Left lobe of liver (tissue), 2 donors: ENCODE measurements around the gene ARL5A. TPM values are rescaled to one million over a fixed set of nuclear protein-coding genes. Genes with fewer than 3 reads are reported as not detected.
"Not testable (repeated sequence)": the region's sequence is repeated elsewhere in the genome, so short reads cannot be mapped to it uniquely, and the experiment has no call there.

Source experiments
- ATAC-seq: fragments of 200-7000 bp; cut with Tn5 transposase; one replicate; pipeline ENCODE4 v1.9.1; 2020; ENCODE audit warnings: mild to moderate bottlenecking, moderate library complexity
- DNase-seq: peaks from one replicate; pipeline ENCODE4 v3.0.0-alpha.2; 2020; ENCODE audit warnings: low spot score
- total RNA-seq: library from RNA; stranded (reverse); gene quantifications from one replicate; pipeline ENCODE4 v1.2.1, GENCODE V29; 2021
- donor health status: DM: no; HTN: no; CAD: no; lungs with moderate emphysema.
- donor health status: DM: no; HTN: yes; CAD: no.

The ARL5A gene
- total RNA-seq, 1 donor from 2014 or later: 21.1 TPM

- ATAC-seq (no peak), DNase-seq (no peak)
These were observed 31.4 kb downstream of the ARL5A start for GRCh38 chr2:151796774-151797173.

- DNase-seq (no peak), ATAC-seq (no peak)
These were observed 32.5 kb downstream of the ARL5A start for GRCh38 chr2:151795646-151796240.

DNA sequence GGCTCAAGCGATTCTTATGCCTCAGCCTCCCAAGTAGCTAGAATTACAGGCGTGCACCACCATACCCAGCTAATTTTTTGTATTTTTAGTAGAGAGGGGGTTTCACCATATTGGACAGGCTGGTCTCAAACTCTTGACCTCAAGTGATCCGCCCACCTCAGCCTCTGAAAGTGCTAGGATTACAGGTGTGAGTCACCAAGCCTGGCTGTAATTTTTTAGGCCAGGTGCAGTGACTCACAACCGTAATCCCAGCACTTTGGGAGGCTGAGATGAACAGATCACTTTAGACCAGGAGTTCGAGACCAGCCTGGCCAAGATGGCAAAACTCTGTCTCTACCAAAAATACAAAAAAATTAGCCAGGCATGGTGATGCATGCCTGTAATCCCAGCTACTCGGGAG lies 33.8 kb downstream of the ARL5A start:
- DNase-seq, ATAC-seq: not testable (repeated sequence)

GRCh38 chr2:151793123-151793522 lies 35.1 kb downstream of the ARL5A start:
- DNase-seq: no peak
- ATAC-seq: no peak

- no peak for ATAC-seq
- no peak for DNase-seq
These were observed 35.6 kb downstream of the ARL5A start for GRCh38 chr2:151792589-151792988.

GRCh38 chr2:151791545-151791944 lies 36.7 kb downstream of the ARL5A start:
- no peak for ATAC-seq

GRCh38 chr2:151790689-151791088 lies 37.5 kb downstream of the ARL5A start:
- no peak for DNase-seq
- ATAC-seq: no peak

More at GRCh38 chr2:151791545-151791944, 36.7 kb downstream of the ARL5A start:
- DNase-seq: no peak

DNA sequence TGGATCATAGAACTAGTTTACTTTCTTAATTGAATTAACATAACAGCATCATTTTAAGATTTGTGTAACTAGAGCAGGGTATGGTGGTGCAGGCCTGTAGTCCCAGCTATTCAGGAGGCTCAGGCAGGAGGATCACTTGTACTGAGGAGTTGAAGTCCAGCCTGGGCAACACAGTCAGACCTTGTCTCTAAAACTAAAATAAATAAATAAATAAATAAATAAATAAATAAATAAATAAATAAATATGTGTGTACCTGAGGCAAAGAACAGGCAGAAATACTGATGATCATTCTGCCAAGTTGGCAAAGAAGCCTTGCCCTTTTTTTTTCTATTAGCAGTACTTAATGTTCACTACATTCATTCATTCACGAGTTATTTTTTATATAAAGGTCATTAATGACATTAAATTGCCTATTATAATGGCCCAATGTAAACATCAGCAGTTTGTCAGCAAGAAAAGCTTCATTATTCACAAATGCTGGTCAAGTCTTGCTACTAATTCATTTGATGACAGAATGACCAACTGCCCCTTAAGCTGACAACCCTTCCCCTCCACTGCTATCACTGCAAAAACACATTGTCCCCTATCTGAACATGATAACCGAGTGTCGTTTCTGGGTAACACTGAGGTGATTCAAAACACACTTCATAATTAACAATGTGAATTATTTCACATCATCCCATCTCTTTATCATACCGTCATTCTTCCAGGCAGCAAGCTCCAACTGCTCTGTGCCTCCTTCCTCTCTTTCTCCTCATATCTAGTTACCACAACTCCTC lies 39.0 kb downstream of the ARL5A start:
- DNase-seq: no peak
- ATAC-seq: no peak

- DNase-seq: no peak
- no peak for ATAC-seq
These were observed 41.7 kb downstream of the ARL5A start for GRCh38 chr2:151786483-151786882.

DNA sequence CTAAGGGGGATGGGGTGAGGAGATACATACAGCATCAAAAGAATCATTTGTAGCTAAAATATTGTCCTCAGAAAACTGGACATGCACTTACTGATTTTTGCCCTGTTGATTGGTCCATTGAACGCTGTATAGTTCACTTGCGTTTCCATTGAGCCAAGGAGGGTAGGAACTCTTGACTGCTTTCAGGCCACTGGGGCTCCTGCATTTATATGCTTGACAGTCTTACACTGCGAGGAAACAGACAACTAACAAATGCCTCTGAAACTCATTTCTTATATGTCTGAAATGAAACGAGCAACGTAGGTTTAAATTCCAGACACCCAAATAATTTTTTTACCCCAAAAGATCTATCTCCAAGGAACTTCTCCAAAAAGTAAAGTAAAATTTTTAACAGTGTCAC lies 42.1 kb downstream of the ARL5A start:
- DNase-seq: no peak
- no peak for ATAC-seq

- no peak for DNase-seq
- no peak for ATAC-seq
These were observed 45.1 kb downstream of the ARL5A start for GRCh38 chr2:151783133-151783520.

- no peak for ATAC-seq
These were observed 45.7 kb downstream of the ARL5A start for GRCh38 chr2:151782378-151783132.

GRCh38 chr2:151781642-151782041 lies 46.6 kb downstream of the ARL5A start:
- DNase-seq (no peak), ATAC-seq (no peak)

More at GRCh38 chr2:151782378-151783132, 45.7 kb downstream of the ARL5A start:
- no peak for DNase-seq

DNA sequence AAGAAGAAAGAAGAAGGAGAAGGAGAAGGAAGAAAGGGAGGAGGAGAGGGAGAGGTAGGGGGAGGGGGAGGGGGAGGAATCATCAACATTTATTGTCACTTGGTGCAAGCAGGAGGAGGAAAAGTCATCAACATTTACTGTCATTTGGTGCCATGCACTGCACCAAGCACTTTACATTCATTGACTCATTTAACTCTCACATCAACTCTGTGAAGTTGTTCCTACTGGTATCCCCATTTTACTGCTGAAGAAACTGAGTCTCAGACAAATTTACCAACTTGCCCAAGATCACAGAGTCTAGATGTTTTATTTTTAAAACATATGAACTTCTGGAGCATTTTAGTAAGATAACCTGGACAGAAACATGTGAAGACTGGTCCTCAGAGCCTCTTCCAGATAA lies 47.3 kb downstream of the ARL5A start:
- no peak for ATAC-seq
- no peak for DNase-seq

DNA sequence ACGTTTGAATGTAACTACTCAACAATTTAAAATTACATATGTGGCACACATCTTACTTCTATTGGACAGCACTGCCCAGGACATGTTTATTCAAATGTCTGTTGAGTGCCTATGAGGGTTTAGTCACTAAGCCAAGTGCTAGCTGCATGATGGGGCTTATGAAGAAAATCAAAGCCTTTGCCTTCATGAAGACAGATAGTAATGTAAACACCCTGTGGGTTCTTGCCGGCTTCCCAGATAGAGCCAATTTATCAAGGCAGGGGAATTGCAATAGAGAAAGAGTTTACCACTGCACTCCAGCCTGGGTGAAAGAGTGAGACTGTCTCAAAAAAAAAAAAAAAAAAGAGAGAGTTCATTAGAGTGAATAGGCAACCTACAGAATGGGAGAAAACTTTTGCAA lies 50.3 kb downstream of the ARL5A start:
- ATAC-seq (no peak), DNase-seq (no peak)

GRCh38 chr2:151777487-151777886 lies 50.7 kb downstream of the ARL5A start:
- ATAC-seq: no peak
- DNase-seq: no peak

GRCh38 chr2:151776367-151776766 lies 51.9 kb downstream of the ARL5A start:
- ATAC-seq (no peak), DNase-seq (no peak)

- no peak for ATAC-seq
These were observed 53.0 kb downstream of the ARL5A start for GRCh38 chr2:151775057-151775740.

DNA sequence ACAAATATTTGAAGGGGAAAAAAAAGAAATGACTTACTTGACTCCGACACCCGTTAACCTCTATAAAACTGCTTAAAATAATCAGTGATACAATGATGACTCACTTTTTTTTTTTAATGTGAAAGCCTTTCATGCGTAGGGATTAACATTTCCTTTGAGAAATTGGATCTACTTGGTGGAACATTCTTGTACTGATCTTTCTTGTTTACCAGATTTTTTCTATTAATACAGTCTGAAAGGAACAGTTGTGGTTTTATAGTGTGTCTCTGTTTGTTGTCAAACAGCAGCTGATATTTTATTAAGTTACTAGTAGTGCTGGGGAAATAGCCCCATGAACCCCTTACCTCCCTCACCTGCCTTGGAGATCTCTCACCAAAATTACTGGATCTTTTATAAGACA lies 53.7 kb downstream of the ARL5A start:
- ATAC-seq (no peak), DNase-seq (no peak)

More at GRCh38 chr2:151775057-151775740, 53.0 kb downstream of the ARL5A start:
- DNase-seq: no peak

DNA sequence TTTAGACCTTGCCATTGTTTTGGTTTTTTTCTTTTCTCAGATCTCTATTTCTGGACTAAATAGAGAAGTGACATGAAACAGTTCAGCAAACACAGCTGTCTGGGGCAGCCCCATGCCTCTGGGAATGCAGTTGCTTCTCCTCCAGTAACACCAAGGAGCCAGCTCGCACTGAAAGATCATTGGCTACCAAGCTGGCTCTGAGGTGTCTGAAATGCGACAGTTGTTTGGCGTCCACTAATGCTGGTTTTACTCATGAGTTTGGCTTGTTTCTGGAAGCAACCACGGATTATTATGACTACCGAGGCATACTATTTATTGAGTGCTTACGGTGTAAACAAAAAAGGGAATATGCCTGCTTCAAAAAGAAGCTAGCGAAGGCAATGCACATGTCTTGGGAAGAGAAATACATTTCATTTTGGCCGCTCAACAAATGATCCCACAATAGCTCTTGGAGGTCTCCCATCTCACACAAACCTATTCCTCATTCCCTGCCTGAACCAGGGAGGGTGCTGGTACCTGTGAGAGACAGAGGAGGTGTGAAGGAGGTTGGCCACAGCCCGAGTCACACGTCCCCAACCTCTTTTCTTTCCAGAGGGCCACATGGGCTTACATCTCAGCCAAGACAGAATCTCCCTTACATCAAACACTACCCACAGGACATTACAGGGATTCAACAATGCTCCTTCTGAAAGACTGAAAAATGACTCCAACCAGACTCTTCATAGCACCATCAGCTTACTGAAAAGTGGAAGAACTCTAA lies 56.4 kb downstream of the ARL5A start:
- no peak for ATAC-seq
- DNase-seq: no peak
